ENCODE data around the gene GNAT2. TPM values are rescaled to one million over a fixed set of nuclear protein-coding genes. Genes with fewer than 3 reads are reported as not detected.

GNAT2 gene
- total and polyA plus RNA-seq, 12 donors = 0.04 TPM; not detected in 11

GRCh38 chr1:109621379-109622136, 2.1 kb upstream of the GNAT2 start:
- TF ChIP-seq CTCF (IDR thresholded peaks at IDR 0.05) = no peak
- intact Hi-C loops (cut with DNase I) = loop anchor here in 1 of 10 donors (5.0 kb wide), 1 partner anchor 74 kb away; the partner anchor contains the start of gene GNAI3
- peak overlapping the region in 6 of 10 donors; percentile 82 to 97 (median 86) for H3K27ac ChIP-seq
- ATAC-seq (no peak), DNase-seq (no peak)
- 53 to 57% methylated on average over 13 of the region's 13 CpGs for WGBS, 2 donors
- H3K4me1 ChIP-seq = peaks cover 9 to 71% (median 57%) of the 10 kb centered on the region in 9 donors
- H3K36me3 ChIP-seq = peaks cover 0 to 9% (median 0%) of the 10 kb centered on the region in 9 donors
- H3K27me3 ChIP-seq = no peaks in the 10 kb centered on the region
- H3K9me3 ChIP-seq = no peaks in the 10 kb centered on the region
- peak overlapping the region in 9 of 10 donors; percentile 45 to 77 (median 74) for H3K4me3 ChIP-seq

- Histone ChIP-seq H3K4me1 (peaks cover 9 to 77% (median 57%) of the 10 kb centered on the region in 9 donors), H3K4me3 (peak overlapping the region; percentile 45 to 77 (median 72)), H3K36me3 (peaks cover 0 to 2% (median 0%) of the 10 kb centered on the region in 9 donors), H3K27me3 (no peaks in the 10 kb centered on the region), H3K27ac (peak overlapping the region; percentile 1 to 97 (median 84)), H3K9me3 (no peaks in the 10 kb centered on the region)
- WGBS, 2 donors = 2% methylated on average over 18 of the region's 18 CpGs
- intact Hi-C loops (cut with DNase I) = loop anchor here in 1 of 10 donors (5.0 kb wide), 1 partner anchor 74 kb away; the partner anchor contains the start of gene GNAI3
- ATAC-seq = peak; percentile 75 to 90 (median 84)
- TF ChIP-seq CTCF (IDR thresholded peaks at IDR 0.05) = no peak
- peak; percentile 93 to 94 for DNase-seq
Measured at GRCh38 chr1:109620841-109621286, 1.4 kb upstream of the GNAT2 start.

GRCh38 chr1:109620401-109620791, 980 bp upstream of the GNAT2 start:
- H3K4me1 ChIP-seq = peaks cover 9 to 81% (median 57%) of the 10 kb centered on the region in 9 donors
- intact Hi-C loops (cut with DNase I) = loop anchor here in 1 of 10 donors (5.0 kb wide), 1 partner anchor 73 kb away; the partner anchor contains the start of gene GNAI3

More at GRCh38 chr1:109620401-109620791, 980 bp upstream of the GNAT2 start:
- no peaks in the 10 kb centered on the region for H3K36me3 ChIP-seq
- no peaks in the 10 kb centered on the region for H3K27me3 ChIP-seq
- TF ChIP-seq CTCF (IDR thresholded peaks at IDR 0.05) = no peak
- H3K4me3 ChIP-seq = peak overlapping the region; percentile 45 to 77 (median 72)
- ATAC-seq (peak; percentile 11 to 66 (median 51)), DNase-seq (peak in 1 of 2 donors; percentile 47)
- 0 to 1% methylated on average over 9 of the region's 9 CpGs for WGBS, 2 donors
- H3K27ac ChIP-seq = peak overlapping the region; percentile 1 to 97 (median 84)
- no peaks in the 10 kb centered on the region for H3K9me3 ChIP-seq

Measured in heart right ventricle (tissue), 16 donors.